ENCODE results near the gene ATP4A.

ATP4A gene

DNA sequence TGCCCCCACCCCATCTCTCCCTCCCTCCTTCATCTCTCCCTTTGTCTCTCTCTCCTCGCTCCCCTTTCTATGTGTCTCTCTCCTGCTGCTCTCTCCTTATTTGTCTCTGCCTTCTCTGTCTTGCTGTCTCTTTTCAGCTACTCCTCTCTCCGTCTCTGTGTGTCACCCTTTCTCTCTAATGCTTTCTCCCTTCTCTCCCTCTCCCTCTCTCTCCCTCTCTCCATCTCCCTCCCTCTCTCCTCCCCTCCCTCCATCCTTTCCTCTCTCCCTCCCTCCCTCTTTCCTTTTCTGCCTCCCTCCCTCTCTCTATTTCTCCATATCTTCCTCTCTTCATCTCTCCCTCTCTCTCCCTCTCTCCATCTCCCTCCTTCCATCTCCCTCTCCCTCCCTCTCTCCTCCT is 682 bp downstream of the ATP4A start:
- no peak for TF ChIP-seq ZFX (IDR thresholded peaks at IDR 0.05)
- TF ChIP-seq, protein P1, sequence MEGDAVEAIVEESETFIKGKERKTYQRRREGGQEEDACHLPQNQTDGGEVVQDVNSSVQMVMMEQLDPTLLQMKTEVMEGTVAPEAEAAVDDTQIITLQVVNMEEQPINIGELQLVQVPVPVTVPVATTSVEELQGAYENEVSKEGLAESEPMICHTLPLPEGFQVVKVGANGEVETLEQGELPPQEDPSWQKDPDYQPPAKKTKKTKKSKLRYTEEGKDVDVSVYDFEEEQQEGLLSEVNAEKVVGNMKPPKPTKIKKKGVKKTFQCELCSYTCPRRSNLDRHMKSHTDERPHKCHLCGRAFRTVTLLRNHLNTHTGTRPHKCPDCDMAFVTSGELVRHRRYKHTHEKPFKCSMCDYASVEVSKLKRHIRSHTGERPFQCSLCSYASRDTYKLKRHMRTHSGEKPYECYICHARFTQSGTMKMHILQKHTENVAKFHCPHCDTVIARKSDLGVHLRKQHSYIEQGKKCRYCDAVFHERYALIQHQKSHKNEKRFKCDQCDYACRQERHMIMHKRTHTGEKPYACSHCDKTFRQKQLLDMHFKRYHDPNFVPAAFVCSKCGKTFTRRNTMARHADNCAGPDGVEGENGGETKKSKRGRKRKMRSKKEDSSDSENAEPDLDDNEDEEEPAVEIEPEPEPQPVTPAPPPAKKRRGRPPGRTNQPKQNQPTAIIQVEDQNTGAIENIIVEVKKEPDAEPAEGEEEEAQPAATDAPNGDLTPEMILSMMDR (conservative IDR thresholded peaks at IDR 0.05), result no peak
- H3K27ac ChIP-seq, result no peak overlapping the region

DNA sequence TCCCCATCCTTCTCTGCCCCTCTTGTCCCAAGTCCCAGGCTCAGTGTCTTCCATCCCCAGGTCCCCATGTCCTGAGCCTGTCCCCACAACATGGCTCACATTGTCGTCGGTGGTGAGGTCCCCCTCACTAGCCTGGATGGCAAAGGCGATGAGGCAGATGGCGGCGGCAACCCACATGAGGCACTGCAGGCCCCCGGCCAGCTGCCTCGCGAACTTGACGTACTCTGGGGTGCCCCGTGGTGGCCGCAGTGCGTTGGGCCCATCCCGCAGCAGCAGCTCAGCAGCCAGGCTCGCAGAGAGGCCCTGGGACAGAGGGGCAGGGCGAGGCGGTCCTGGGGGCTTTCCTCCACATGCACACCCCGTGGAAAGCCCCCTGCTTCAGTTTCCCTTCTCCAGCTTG is 1.1 kb downstream of the ATP4A start:
- TF ChIP-seq ZFX (IDR thresholded peaks at IDR 0.05), result no peak
- TF ChIP-seq, protein P1 (conservative IDR thresholded peaks at IDR 0.05), result no peak
- H3K27ac ChIP-seq, result no peak overlapping the region

DNA sequence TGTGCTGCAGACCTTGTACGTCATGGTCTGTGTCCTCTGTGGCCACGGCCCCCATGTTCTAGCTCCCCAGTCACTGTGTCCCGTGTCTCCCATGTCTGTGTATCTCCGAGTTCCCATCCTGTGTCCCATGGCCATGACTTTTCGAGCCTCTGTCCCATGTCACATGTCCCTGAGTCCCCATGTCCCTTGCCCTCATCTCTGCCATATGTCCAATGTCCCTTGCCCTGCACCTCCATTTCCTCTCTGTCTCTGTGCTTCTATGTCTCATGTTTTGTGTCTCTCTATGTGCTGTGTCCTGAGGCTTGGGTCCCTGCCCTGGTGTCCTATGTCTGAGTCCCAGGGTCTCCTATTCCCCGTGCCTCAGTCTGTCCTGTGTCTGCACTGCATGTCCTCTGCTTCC is 2.0 kb downstream of the ATP4A start:
- TF ChIP-seq, protein P1 (conservative IDR thresholded peaks at IDR 0.05), result no peak
- TF ChIP-seq ZFX (IDR thresholded peaks at IDR 0.05), result no peak
- H3K27ac ChIP-seq, result no peak overlapping the region

DNA sequence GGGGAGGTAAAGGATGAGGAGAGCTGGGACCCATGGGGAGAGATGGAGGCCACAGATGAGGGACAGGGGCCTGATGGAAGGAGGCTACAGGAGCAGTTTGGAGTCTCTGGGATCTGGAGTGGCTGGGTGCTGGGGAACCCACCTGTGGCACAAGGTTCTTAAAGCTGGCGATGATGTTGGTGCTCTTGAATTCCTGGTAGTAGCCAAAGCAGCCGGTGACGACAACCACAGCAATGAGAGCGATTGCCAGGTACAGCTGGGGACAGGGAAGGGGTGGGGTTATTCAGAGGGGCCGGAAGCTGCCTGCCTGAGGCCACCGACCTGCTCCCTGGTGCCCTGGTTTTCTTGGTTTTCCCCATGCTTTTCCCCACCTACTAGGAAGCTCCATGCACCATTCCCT is 2.8 kb downstream of the ATP4A start:
- H3K27ac ChIP-seq, result no peak overlapping the region
- TF ChIP-seq, protein P1 (conservative IDR thresholded peaks at IDR 0.05), result no peak
- no peak for TF ChIP-seq ZFX (IDR thresholded peaks at IDR 0.05)

DNA sequence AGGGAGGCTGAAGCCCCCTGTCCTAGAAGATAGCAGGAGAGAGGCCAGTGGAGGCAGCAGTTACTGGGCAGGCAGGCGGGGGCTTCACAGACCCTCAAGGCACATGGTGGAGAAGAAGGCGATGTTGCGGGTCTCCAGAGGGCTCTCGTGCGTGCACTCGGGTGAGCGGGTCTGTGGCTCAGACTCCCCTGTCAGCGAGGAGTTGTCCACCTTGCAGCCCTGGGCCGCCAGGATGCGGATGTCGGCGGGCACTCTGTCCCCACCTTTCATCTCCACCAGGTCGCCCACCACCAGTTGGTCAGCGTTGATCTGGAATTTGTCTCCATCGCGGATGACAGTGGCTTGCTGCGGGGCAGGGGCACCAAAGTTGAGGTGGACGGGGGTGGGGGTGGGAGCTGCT is 3.2 kb downstream of the ATP4A start:
- no peak for TF ChIP-seq ZFX (IDR thresholded peaks at IDR 0.05)
- TF ChIP-seq, protein P1 (conservative IDR thresholded peaks at IDR 0.05), result no peak
- H3K27ac ChIP-seq, result no peak overlapping the region

DNA sequence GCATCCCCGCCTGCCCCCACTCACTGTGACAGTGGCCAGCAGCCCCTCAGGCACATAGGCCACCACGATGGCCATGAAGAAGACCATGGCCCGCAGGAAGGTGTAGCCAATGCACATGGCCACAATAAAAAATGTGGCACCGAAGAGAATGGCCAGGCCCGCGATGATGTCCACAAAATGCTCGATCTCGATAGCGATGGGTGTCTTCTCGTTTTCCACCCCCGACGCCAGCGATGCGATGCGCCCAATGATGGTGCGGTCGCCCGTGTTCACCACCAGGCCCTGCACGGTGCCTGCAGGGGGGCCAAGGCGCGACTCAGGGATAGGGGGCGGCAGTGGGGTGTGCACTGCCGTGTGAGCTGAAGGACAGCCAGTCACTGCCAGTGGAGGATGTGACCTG is 3.7 kb downstream of the ATP4A start:
- TF ChIP-seq, protein P1 (conservative IDR thresholded peaks at IDR 0.05), result no peak
- no peak for TF ChIP-seq ZFX (IDR thresholded peaks at IDR 0.05)
- no peak overlapping the region for H3K27ac ChIP-seq

DNA sequence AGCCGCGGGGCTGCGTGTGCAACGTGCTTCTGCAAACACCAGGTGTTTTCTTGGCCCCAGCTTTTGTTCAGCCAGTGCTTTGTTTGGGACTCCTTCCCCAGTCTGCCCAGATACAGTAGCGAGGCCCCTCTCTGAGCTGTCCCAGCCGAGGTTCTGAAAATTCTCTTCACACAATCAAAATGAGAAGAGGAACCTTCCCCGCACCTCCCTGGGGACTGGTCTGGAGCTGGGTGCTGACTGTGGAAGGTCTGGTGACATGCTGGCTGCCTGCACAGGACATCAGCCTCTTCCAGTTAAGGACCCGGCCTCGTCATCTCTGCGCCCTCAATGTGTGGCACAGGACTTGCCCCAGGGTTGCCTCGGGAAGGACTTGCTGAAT is 4.2 kb downstream of the ATP4A start:
- TF ChIP-seq, protein P1 (conservative IDR thresholded peaks at IDR 0.05), result no peak
- no peak for TF ChIP-seq ZFX (IDR thresholded peaks at IDR 0.05)
- H3K27ac ChIP-seq, result no peak overlapping the region

All from C4-2B (cell line).